Endothelial cell of umbilical vein (primary cell): ENCODE results near the gene GNB1L. TPM values are rescaled to one million over a fixed set of nuclear protein-coding genes. Genes with fewer than 3 reads are reported as not detected.

ENCODE experiments used
- BruUV-seq: library from RNA; stranded (reverse); fragments of 400-500 nt; replicated peaks from 2 replicates; lab custom pipeline; 2021; lab: Mats Ljungman, UMichigan
- CTCF ChIA-PET: fragments of 300-600, 350-600 bp; sonication (Branson Sonifier 250); formaldehyde crosslinking; loops from one replicate; lab custom pipeline; 2021; ENCODE audit warnings: antibody characterized with exemption, inconsistent platforms; lab: Charles Lee
- POLR2A ChIA-PET: fragments of 300-600, 350-600 bp; sonication (Branson Sonifier 250); formaldehyde crosslinking; loops from one replicate; lab custom pipeline; 2021; ENCODE audit warnings: antibody characterized with exemption, inconsistent platforms; lab: Charles Lee
- DNase-seq: peaks from one replicate; pipeline ENCODE4 v3.0.0-alpha.2; 2011; ENCODE audit warnings: low read depth, low spot score
- FAIRE-seq: peaks from 2 replicates; lab custom pipeline; 2011; peaks lifted over from hg19 to GRCh38; lab: Jason Lieb, UNC
- H2AFZ ChIP-seq: 2 replicates; pipeline ENCODE4 v1.6.0; 2012; ENCODE audit warnings: low read depth, low read length, control low read depth, inconsistent platforms
- H3K27ac ChIP-seq: 2 replicates; pipeline ENCODE4 v1.5.1; 2011; ENCODE audit warnings: low read depth, mild to moderate bottlenecking, control low read depth, low read length, moderate library complexity; ENCODE audit not compliant: insufficient read depth
- H3K27me3 ChIP-seq, 2 experiments: 2 replicates each; pipeline versions ENCODE4 v1.6.0 to v1.6.1; 2011; ENCODE audit warnings: low read length in 2 of 2, mixed read lengths in 1 of 2; ENCODE audit not compliant: control insufficient read depth in 2 of 2, insufficient read depth in 2 of 2
- H3K36me3 ChIP-seq, 2 experiments: 2 replicates in 1 of 2; 3 replicates in 1 of 2; pipeline ENCODE4 v1.5.1; 2011; ENCODE audit warnings: low read length in 2 of 2, mild to moderate bottlenecking in 1 of 2, moderate library complexity in 1 of 2; ENCODE audit not compliant: control insufficient read depth in 2 of 2, insufficient read depth in 2 of 2; ENCODE audit errors: extremely low read depth in 1 of 2
- H3K4me1 ChIP-seq: 3 replicates; pipeline ENCODE4 v1.5.1; 2011; ENCODE audit warnings: mild to moderate bottlenecking, low read length; ENCODE audit not compliant: control insufficient read depth, insufficient read depth; ENCODE audit errors: extremely low read depth
- H3K4me2 ChIP-seq: 2 replicates; pipeline ENCODE4 v1.6.1; 2011; ENCODE audit warnings: low read length, control low read depth, mixed read lengths; ENCODE audit not compliant: insufficient read depth
- H3K4me3 ChIP-seq, 3 experiments: fragments of 200-600 bp in 1 of 3; sonication (generic), shearing (Covaris generic) in 1 of 3; replicated peaks in 1 of 3; 2 replicates each; pipeline ENCODE4 v1.5.1; 2011 to 2016; ENCODE audit warnings: control low read depth in 3 of 3, low read length in 3 of 3, mild to moderate bottlenecking in 2 of 3, inconsistent platforms in 1 of 3, low read depth in 1 of 3, moderate library complexity in 1 of 3; ENCODE audit not compliant: insufficient read depth in 1 of 3
- H3K79me2 ChIP-seq: 2 replicates; pipeline ENCODE4 v1.6.0; 2012; ENCODE audit warnings: low read length, inconsistent platforms; ENCODE audit not compliant: control insufficient read depth, insufficient read depth
- H3K9ac ChIP-seq: replicated peaks from 2 replicates; pipeline ENCODE3; 2011; ENCODE audit warnings: low read length, control low read depth; ENCODE audit not compliant: insufficient read depth; ENCODE audit errors: extremely low read depth
- H3K9me1 ChIP-seq: replicated peaks from 3 replicates; pipeline ENCODE4 v1.6.0; 2011; ENCODE audit warnings: mild to moderate bottlenecking, low read length; ENCODE audit not compliant: control insufficient read depth, insufficient read depth; ENCODE audit errors: extremely low read depth
- H3K9me3 ChIP-seq: replicated peaks from 2 replicates; pipeline ENCODE4 v1.5.1; 2012; ENCODE audit warnings: low read length, inconsistent platforms; ENCODE audit not compliant: control insufficient read depth, insufficient read depth
- H4K20me1 ChIP-seq: replicated peaks from 2 replicates; pipeline ENCODE3; 2011; ENCODE audit warnings: mild to moderate bottlenecking, low read length; ENCODE audit not compliant: control insufficient read depth, insufficient read depth; ENCODE audit errors: extremely low read depth
- EZH2 ChIP-seq: IDR thresholded peaks from 2 replicates; pipeline ENCODE4 v1.6.1; 2012; ENCODE audit warnings: borderline replicate concordance, low read depth, mild to moderate bottlenecking, moderate library complexity, low read length, inconsistent platforms; ENCODE audit not compliant: severe bottlenecking
- FOS ChIP-seq: IDR thresholded peaks from 2 replicates; pipeline ENCODE4 v1.6.1; 2011; ENCODE audit warnings: mild to moderate bottlenecking, low read length, moderate library complexity, borderline replicate concordance; ENCODE audit not compliant: insufficient read depth
- GATA2 ChIP-seq: IDR thresholded peaks from 2 replicates; pipeline ENCODE4 v1.7.0; 2011; ENCODE audit warnings: low read depth, mild to moderate bottlenecking, moderate library complexity, mixed read lengths, low read length; ENCODE audit not compliant: insufficient read length, insufficient read depth
- JUN ChIP-seq: IDR thresholded peaks from 2 replicates; pipeline ENCODE4 v1.6.1; 2011; ENCODE audit warnings: borderline replicate concordance, low read depth; ENCODE audit not compliant: insufficient read length, insufficient read depth
- MYC ChIP-seq: IDR thresholded peaks from one replicate; pipeline ENCODE4 v1.6.1; 2011; ENCODE audit warnings: mild to moderate bottlenecking, low read depth, low read length
- POLR2A ChIP-seq: IDR thresholded peaks from 2 replicates; pipeline ENCODE4 v1.6.1; 2012; ENCODE audit warnings: low read depth, mild to moderate bottlenecking, control low read depth, low read length
- POLR2AphosphoS5 ChIP-seq: IDR thresholded peaks from 2 replicates; pipeline ENCODE4 v1.6.1; 2012; ENCODE audit warnings: low read depth, mild to moderate bottlenecking, control low read depth, low read length, moderate library complexity; ENCODE audit not compliant: insufficient read depth
- dilution Hi-C: fragments of 300-500 bp; cut with MboI; formaldehyde crosslinking; loops from one replicate; pipeline ENCODE4 v1.15.0; 2019; ENCODE audit warnings: low sequenced_read_pairs; ENCODE audit not compliant: extremely low pct_ligation_motif_present
- intact Hi-C: fragments of 100-400 bp; cut with micrococcal nuclease; formaldehyde crosslinking; loops from one replicate; pipeline ENCODE4 v1.10.0; 2022
- polyA plus RNA-seq, 4 experiments: library from polyadenylated mRNA; depleted of rRNA in 3 of 4; stranded (reverse) in 3 of 4; unstranded in 1 of 4; fragments of >200 nt; gene quantifications; 2 replicates each; pipeline versions ENCODE4 v1.2.1 to v1.2.3, GENCODE V29; 2011 to 2012; ENCODE audit warnings: missing spikeins in 1 of 4
- total RNA-seq: library from RNA; stranded (reverse); gene quantifications from 2 replicates; pipeline ENCODE4 v1.2.3, GENCODE V29; 2021
- TF ChIP-seq, protein P1 (sequence below), 2 donors: IDR thresholded peaks; 1 replicate in 1 of 2; 2 replicates in 1 of 2; pipeline ENCODE4 v1.5.1; 2011; ENCODE audit warnings: low read length in 2 of 2, mild to moderate bottlenecking in 2 of 2, moderate library complexity in 2 of 2, control low read depth in 1 of 2, inconsistent platforms in 1 of 2, low read depth in 1 of 2; ENCODE audit not compliant: insufficient read depth in 1 of 2; ENCODE audit errors: extremely low read depth in 1 of 2
- TF ChIP-seq, protein P2 (sequence below): IDR thresholded peaks from 2 replicates; pipeline ENCODE4 v1.6.1; 2011; ENCODE audit not compliant: insufficient read depth, insufficient read length

GNB1L gene
- total and polyA plus RNA-seq, 2 donors (not counting 3 experiments of a cell fraction or from before 2014, with no cell fraction given), result 5.4 to 5.9 TPM

- no peaks in the 10 kb centered on the region for H3K9me3 ChIP-seq
- H2AFZ ChIP-seq, result no peak overlapping the region
- H3K4me2 ChIP-seq, result no peak overlapping the region
- intact Hi-C loops, result no loop called here
- POLR2A ChIA-PET, result no interaction called here
- dilution Hi-C loops, result no loop called here
- H3K36me3 ChIP-seq, result no peaks in the 10 kb centered on the region
- H3K27me3 ChIP-seq, result no peaks in the 10 kb centered on the region
- CTCF ChIA-PET, result no interaction called here
- TF ChIP-seq MYC (no peak), GATA2 (no peak), EZH2 (no peak), FOS (no peak), POLR2A (no peak), POLR2AphosphoS5 (no peak), JUN (no peak)
- TF ChIP-seq, protein P1, sequence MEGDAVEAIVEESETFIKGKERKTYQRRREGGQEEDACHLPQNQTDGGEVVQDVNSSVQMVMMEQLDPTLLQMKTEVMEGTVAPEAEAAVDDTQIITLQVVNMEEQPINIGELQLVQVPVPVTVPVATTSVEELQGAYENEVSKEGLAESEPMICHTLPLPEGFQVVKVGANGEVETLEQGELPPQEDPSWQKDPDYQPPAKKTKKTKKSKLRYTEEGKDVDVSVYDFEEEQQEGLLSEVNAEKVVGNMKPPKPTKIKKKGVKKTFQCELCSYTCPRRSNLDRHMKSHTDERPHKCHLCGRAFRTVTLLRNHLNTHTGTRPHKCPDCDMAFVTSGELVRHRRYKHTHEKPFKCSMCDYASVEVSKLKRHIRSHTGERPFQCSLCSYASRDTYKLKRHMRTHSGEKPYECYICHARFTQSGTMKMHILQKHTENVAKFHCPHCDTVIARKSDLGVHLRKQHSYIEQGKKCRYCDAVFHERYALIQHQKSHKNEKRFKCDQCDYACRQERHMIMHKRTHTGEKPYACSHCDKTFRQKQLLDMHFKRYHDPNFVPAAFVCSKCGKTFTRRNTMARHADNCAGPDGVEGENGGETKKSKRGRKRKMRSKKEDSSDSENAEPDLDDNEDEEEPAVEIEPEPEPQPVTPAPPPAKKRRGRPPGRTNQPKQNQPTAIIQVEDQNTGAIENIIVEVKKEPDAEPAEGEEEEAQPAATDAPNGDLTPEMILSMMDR (IDR thresholded peaks at IDR 0.05; ENCODE audit: extremely low read depth in 1 of 2, insufficient read depth in 1 of 2, low read depth in 1 of 2, low read length in 2 of 2), result no peak
- TF ChIP-seq, protein P2, sequence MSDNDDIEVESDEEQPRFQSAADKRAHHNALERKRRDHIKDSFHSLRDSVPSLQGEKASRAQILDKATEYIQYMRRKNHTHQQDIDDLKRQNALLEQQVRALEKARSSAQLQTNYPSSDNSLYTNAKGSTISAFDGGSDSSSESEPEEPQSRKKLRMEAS, result no peak
- no peak overlapping the region for H3K27ac ChIP-seq
- H3K79me2 ChIP-seq, result no peaks in the 10 kb centered on the region
- H4K20me1 ChIP-seq, result no peaks in the 10 kb centered on the region
- H3K4me1 ChIP-seq, result no peaks in the 10 kb centered on the region
- no peak overlapping the region for H3K9ac ChIP-seq
- DNase-seq, result no peak
- no TSS peak for BruUV-seq
- H3K9me1 ChIP-seq, result no peaks in the 10 kb centered on the region
- FAIRE-seq, result no peak
- H3K4me3 ChIP-seq, result no peak overlapping the region
Observed at GRCh38 chr22:19812910-19813309, 41.8 kb downstream of the GNB1L start.
